Fibroblast of skin of left quadriceps (primary cell): ENCODE measurements around the gene GYPB.
"Not testable (repeated sequence)": the region's sequence is repeated elsewhere in the genome, so short reads cannot be mapped to it uniquely, and the experiment has no call there.

Experiments
- DNase-seq, 2 experiments: peaks; one replicate each; pipeline ENCODE4 v3.0.0-alpha.2; 2013; ENCODE audit warnings: low read depth in 2 of 2

GYPB gene

GRCh38 chr4:144019277-144019676 is at the start of gene GYPB:
Gene GYPB (minus strand): TSS chr4:144019380. CDS start chr4:144019287, 93 bp downstream.
- DNase-seq: not testable (repeated sequence)

- DNase-seq: not testable (repeated sequence)
Measured at GRCh38 chr4:144061556-144061955, 42.4 kb upstream of the GYPB start.

- not testable (repeated sequence) for DNase-seq
Measured at GRCh38 chr4:144060234-144060859, 41.2 kb upstream of the GYPB start.

- DNase-seq: no peak
Measured at GRCh38 chr4:144056800-144057199, 37.6 kb upstream of the GYPB start.

GRCh38 chr4:144055336-144055735 is 36.2 kb upstream of the GYPB start:
- peak; percentile 31 to 38 for DNase-seq

GRCh38 chr4:144051494-144051893 is 32.3 kb upstream of the GYPB start:
- DNase-seq: not testable (repeated sequence)

GRCh38 chr4:144050631-144051030 is 31.5 kb upstream of the GYPB start:
- DNase-seq: not testable (repeated sequence)

- DNase-seq: not testable (repeated sequence)
Measured at GRCh38 chr4:144049495-144050424, 30.6 kb upstream of the GYPB start.

GRCh38 chr4:144044936-144045335 is 25.8 kb upstream of the GYPB start:
- DNase-seq: peak in 1 of 2 experiments; percentile 18

GRCh38 chr4:144032580-144032979 is 13.4 kb upstream of the GYPB start:
- DNase-seq: not testable (repeated sequence)

GRCh38 chr4:144031875-144032274 is 12.7 kb upstream of the GYPB start:
- not testable (repeated sequence) for DNase-seq

GRCh38 chr4:144031369-144031768 is 12.2 kb upstream of the GYPB start:
- DNase-seq: not testable (repeated sequence)

GRCh38 chr4:144030708-144031107 is 11.5 kb upstream of the GYPB start:
- DNase-seq: not testable (repeated sequence)

- not testable (repeated sequence) for DNase-seq
Measured at GRCh38 chr4:144026682-144027081, 7.5 kb upstream of the GYPB start.

- DNase-seq: not testable (repeated sequence)
Measured at GRCh38 chr4:144024399-144025053, 5.3 kb upstream of the GYPB start.

- not testable (repeated sequence) for DNase-seq
Measured at GRCh38 chr4:144022772-144023400, 3.7 kb upstream of the GYPB start.

- DNase-seq: not testable (repeated sequence)
Measured at GRCh38 chr4:144021336-144021990, 2.3 kb upstream of the GYPB start.

GRCh38 chr4:144018223-144019000 is 768 bp downstream of the GYPB start:
- DNase-seq: not testable (repeated sequence)

- not testable (repeated sequence) for DNase-seq
Measured at GRCh38 chr4:144017271-144017670, 1.9 kb downstream of the GYPB start.

- DNase-seq: not testable (repeated sequence)
Measured at GRCh38 chr4:144016057-144016605, 3.0 kb downstream of the GYPB start.
